ENCODE results near the gene PRR16.

DNA sequence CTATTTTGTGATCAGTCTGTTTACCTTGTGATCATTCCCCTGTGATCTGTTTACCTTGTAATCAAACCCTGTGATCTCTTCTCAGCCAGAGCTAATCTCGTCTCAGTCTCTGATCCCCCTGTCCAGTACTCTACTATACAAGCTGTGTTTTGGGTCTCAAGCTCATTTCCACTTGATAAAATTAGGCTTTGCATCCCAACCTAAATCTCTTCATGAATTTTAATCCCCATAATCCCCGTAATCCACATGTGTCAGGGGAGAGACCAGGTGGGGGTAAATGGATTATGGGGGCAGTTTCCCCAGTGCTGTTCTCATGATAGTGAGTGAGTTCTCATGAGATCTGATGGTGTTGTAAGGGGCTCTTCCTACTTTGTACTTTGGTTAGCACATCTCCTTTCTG, 157.2 kb downstream of the PRR16 start:
- TF ChIP-seq, protein P1, sequence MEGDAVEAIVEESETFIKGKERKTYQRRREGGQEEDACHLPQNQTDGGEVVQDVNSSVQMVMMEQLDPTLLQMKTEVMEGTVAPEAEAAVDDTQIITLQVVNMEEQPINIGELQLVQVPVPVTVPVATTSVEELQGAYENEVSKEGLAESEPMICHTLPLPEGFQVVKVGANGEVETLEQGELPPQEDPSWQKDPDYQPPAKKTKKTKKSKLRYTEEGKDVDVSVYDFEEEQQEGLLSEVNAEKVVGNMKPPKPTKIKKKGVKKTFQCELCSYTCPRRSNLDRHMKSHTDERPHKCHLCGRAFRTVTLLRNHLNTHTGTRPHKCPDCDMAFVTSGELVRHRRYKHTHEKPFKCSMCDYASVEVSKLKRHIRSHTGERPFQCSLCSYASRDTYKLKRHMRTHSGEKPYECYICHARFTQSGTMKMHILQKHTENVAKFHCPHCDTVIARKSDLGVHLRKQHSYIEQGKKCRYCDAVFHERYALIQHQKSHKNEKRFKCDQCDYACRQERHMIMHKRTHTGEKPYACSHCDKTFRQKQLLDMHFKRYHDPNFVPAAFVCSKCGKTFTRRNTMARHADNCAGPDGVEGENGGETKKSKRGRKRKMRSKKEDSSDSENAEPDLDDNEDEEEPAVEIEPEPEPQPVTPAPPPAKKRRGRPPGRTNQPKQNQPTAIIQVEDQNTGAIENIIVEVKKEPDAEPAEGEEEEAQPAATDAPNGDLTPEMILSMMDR (IDR thresholded peaks at IDR 0.05): no peak
- TF ChIP-seq POLR2AphosphoS5 (IDR thresholded peaks at IDR 0.05; ENCODE audit: low read depth, low read length): no peak

Data from Panc1 (cell line).